Suppressor macrophage treated with lipopolysaccharide for 4 hours (primary cell): ENCODE measurements around the gene MTHFSD.
A peak's percentile ranks its signal among the peaks of the same experiment; 100 is the strongest.

Experiments used
- DNase-seq: peaks from one replicate; pipeline ENCODE4 v3.0.0-alpha.2; 2020

The MTHFSD gene

DNA sequence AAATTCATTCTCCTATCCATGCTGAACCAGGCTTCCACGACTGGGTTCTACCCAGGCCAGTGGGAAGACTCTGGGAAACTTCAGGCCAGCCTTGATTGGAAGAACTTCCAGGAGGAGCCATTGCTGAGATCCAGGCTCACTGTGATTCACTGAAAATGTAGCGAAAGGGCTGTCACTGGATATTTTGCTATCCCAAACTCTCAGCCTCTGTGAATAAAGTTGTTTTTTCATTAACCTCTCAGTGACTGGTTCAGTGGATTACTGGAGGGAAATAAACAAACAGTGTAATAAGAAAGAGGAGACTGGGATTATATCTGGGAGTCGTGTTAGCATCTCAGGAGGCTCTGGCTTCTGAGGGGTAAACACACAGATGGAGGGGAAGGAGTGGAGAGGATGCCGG lies 26.4 kb upstream of the MTHFSD start:
- no peak for DNase-seq

DNA sequence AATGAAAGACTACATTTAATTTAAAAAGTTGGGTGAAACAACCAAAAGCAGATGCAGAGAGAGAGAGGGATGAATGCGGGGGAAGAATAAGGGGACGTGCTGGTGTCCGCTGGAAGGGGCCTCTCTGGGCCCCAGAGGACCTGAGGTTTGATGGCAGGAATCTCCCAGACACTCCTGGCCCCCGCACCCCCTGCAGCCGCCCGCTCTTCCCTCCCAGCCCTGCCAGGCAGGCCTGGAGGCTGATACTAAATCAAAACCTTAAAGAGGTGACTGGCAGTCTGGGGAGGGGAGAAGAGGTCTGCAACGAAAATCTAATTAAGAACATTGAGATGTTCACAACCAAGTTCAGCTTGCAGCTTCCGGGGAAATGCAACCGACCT lies 25.7 kb upstream of the MTHFSD start:
- no peak for DNase-seq

DNA sequence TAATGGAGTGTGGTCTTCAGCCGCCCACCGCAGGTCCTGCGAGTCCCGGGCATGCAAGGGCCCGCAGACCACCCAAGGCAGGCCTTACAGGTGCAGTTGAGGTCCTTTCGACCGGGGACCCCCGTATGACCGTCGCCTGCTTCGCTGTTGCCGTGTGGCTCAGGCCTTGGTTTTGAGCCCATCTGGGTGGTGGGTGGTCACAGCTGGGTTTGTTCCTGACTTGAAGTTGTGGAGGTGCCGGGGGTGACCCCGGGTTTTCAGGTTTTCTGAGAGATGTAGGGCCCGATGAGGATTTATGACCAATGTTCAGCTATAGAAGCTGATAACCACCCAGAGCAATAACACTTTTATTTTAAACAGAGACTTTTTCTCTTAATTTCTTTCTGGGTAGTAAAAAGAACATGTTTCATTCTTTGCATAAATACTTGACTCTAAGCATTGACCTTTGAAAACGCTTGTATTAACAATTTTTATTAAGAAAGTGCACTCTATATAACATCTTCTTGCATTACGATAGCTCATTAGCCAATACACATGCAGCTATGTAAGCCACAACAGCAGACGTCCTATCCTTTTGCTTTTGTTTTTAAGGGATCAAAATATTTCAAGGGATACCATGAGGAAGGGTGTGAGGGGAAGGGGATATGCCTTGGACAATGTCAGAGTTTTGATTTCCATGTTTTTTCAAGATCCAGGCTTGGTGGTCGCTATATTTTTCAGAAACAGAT lies 25.2 kb upstream of the MTHFSD start:
- DNase-seq = no peak

DNA sequence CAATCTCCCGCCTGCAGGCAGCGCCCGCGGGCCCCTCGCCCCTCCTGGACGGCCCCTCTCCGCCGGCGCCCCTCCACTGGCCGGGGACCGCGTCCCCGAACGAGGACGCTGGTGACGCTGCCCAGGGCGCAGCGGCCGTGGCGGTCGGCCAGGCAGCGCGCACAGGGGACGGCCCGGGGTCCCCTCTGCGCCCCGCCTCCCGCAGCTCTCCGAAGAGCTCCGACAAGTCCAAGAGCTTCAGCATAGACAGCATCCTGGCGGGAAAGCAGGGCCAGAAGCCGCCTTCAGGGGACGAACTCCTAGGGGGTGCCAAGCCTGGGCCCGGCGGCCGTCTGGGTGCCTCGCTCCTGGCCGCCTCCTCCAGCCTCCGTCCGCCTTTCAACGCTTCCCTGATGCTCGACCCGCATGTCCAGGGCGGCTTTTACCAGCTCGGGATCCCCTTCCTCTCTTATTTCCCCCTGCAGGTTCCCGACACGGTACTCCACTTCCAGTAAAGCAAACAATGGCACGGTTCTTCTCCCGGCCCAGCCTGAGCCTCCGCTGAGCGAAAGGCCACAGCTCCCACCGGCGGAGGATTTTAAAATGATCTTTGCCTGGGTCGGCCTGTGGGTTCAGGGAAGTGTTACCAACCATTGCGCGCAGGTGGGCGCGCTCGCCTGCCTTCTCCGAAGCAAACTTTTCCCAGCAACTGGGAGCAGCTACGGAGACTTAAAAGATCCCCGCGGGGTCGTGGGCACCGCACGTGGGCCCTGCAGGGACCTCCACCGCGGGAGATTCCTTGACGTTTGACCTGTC lies 24.4 kb upstream of the MTHFSD start:
- no peak for DNase-seq

DNA sequence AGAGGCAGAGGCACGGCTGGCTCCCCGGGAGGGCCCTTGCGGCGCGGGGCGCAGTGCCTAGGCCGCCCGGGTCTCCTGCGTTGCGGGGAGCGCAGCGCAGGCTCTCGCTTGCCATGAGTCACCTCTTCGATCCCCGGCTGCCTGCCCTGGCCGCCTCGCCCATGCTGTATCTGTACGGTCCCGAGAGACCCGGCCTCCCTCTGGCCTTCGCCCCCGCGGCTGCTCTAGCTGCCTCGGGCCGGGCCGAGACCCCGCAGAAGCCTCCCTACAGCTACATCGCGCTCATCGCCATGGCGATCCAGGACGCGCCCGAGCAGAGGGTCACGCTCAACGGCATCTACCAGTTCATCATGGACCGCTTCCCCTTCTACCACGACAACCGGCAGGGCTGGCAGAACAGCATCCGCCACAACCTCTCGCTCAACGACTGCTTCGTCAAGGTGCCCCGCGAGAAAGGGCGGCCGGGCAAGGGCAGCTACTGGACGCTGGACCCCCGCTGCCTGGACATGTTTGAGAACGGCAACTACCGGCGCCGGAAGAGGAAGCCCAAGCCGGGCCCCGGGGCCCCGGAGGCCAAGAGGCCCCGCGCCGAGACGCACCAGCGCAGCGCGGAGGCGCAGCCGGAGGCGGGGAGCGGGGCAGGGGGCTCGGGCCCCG lies 23.7 kb upstream of the MTHFSD start:
- no peak for DNase-seq

DNA sequence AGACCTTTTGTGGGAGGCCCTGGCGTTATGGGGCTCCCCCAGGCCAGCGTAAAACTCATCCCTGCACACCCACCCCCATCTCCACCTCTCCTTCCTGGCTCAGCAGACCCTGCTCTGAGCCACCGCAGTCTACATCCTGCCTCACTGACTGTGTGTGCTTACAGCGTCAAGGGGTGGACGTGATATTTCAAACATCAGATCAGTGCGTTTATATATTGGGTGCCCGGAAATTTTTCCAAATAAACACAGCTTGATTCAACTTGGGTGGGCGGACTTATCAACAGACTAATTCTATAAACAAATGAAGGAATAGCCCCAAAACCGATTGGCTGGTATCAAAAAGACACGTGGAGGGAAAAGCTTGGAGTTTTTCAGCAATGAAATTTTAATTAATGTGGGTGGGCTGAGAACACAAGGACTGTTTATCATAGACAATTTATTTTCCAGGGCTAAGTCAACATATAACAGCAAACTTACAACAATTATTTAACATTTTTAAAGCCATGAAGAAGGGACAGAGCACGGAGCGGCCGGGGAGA lies 23.1 kb upstream of the MTHFSD start, which contains the start of gene FOXL1:
TSS of gene FOXL1 (plus strand) at position 489 of the 539 bp plus-strand sequence. CDS start 175 bp downstream, outside the sequence.
- no peak for DNase-seq

DNA sequence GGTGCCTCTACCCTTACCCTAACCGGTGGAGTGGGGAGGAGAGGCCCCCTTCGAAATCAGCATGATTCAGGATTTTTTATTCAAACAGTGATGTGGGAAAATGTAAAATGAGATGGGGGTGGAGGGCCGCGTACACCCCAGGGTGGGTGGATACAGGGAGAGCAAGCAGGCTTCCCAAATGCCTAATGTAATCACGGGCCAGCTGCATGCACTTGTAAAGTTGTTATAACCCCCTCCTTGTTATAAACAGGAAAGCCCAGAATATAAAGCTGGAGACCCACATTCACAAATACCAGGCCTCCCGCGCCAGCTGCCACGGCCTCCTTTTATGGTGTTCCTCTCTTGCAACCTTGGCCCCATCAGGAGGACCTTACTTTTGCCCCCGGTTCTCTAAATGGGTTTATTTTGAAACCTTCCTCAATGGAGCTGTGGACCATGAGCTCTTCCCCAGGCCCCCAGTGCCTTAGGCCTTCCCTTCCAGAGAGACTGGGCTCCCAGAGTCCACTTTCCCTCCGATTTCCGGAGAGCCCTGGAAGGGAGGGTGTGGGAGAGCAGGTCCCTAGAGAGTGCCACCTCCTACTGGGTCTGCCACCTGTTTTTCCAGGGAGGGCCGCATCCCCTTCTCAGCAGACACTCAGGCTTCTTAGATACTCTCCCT lies 22.4 kb upstream of the MTHFSD start:
- no peak for DNase-seq

DNA sequence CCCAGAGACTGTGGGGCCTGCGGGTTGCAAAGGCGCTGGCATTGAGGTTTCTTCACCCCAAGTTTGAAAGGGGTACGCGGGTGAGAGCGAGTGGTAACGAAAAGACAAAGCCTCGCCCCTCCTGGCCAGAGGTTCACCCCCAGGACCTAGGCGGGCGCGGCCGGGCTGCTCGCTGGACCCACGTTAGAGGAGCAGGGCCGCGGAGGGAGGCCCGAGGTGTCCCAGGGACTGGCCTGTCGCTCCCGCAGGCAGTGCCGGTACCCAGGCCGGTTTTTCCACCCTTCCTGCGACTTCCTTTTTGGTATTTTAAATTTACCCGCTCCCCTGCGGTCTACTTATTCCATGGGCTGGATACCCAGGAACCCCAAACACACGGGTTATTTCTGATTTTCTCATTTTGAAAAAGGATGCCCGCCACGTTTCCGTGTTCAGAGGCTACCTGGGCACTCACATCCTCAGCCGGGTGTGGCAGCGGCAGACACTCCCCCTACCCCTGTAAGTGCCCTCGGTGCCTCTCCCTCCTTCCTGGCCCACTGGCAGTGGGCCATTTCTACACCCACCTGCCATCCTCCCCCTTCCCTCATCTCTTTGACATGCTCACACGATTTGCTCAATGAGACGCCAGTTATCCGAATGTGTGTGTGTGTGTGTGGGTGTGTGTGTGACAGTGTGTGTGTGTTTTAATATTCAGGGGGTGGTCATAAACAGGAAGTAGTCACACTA lies 21.7 kb upstream of the MTHFSD start:
- no peak for DNase-seq

DNA sequence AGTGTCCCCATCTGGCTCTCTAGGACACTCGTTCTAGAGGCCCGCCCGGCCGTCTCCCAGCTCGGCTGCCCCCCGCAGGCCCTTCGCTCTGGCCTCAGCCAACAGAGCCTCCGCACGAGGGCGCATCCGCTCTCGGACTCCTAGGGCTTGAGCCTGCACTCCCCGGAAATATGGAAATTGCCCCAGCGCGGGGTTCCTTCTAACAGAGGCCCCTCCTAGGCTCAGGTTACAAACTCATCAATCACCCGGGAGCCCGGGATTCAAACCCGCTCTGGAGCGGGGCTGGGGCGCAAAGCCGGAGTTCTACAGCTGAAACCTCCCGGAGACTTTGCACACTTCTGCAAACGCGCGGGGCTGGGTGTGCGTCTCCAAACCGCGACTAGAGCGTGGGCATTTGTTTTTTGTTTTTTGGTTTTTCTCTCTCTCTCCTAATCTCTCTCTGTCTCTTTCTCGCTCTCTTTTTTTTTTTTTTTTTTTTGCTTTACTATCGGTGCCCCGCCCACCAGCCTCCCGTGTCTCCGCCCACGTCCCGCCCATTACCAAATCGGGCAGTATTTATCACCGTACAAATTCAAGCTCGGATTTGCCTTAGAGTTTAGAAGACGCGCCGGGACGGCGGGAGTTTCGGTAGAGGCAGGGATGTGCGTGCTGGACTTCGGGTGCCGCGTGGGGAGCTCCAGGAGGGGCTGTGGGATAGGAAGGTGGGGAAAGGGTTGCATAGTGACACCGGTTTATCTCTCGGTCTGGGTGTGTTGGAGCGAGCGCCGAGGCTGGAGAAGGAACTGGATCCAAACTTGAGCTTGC lies 20.9 kb upstream of the MTHFSD start:
- peak; percentile 51 for DNase-seq

DNA sequence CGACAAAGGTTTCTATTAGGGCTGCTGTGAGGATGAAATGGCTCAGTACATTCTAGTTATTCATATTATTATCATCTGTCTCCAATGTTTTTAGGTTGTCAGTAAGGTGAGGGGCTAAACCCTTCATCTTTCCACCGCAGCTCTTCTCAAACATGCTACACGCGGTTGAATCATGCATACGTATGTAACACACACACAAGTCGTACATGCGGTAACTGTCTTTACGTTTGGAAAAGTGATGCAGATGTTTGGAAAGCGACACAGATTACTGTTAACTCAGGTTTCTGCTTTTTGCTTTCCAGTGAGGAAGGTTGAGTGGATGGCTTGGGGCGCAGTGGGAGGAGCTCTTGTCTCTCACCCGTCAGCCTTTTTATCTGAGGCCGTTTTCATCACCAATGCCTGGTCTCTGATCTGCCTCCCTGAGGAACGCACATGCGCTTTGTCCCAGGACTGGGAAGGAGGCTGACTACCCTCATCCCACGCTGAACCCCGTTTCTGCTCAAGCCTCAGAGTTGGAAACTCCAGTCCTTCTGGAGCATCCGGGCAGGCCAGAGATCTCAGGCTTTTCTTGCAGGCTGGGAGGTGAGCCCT lies 20.2 kb upstream of the MTHFSD start:
- no peak for DNase-seq

DNA sequence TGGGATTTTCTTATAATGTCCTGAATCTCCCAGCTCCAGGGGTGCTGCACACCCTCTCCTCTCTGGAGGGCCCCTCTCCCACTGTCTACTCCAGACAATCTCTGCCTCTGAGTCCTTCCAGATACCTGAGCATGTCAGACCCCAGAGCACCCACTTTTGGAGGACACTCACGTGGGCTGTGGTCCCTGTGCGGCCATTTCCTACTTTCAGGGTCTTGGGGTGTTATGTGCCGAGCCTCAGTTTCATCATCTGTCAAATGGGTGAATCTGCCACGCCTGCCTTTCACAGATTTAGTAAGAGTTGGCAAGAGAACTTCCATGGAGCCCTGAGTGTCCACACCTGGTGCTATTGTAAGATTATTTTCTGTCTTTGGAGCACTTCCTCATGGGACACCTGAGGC lies 19.6 kb upstream of the MTHFSD start:
- DNase-seq = no peak

DNA sequence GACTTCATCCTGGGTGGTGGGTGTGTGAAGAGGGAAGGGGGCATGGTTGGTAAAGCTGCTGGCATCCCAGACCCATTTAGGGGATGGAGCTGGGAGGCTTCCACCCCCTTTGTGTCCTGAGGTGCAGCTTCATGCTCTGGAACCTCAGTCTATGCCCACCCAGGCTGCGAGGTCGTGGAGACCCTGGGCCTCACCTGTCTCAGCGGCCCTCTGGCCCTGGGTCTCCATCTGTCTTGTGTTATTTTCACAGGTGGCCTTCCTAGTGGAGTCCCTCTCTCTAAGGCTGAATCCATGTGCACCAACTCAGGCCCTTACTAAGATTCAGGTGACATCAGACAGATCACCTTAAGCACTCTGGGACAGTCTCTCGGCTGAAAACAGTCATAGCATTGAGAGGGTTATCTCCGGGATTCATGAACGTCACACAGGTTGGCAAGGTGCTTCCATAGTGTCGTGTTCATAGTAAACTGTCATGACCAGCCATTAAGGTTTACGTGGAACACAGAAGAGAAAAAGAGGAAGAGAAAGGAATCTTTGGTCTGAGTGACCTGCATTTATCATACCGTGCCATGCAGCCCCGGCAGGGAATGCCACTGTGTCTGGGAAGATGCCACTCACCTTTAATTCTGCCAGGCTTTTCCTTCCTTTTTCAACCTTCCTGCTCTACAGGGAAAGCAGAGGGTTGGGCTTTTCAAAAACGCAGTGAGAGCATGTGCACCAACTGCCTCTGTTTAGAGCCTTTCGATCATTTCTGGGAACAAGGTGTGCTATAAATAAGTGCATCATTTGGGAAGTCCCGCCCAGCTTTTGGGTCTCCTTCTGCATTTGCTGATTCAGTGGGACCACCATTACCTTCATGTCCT lies 18.8 kb upstream of the MTHFSD start:
- DNase-seq = no peak

DNA sequence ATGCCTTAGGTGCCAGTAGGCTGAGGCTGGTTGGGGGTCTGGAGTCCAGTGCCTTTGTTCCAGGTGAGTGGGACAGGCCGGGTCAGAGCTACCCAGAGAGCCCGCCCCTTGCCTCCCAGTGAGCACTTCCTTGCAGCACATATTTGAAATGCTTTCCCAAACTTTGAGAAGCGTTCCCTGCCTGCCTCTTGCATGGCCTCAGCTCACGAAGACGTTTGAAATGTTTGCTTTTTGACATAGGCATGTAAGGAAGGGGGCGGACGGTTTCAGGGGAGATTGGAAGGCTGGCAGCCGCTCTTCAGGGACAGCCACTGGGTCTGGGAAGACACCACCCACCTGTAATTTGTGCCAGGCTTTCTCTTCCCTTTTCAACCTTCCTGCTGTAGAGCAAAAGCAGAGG lies 18.2 kb upstream of the MTHFSD start:
- no peak for DNase-seq

DNA sequence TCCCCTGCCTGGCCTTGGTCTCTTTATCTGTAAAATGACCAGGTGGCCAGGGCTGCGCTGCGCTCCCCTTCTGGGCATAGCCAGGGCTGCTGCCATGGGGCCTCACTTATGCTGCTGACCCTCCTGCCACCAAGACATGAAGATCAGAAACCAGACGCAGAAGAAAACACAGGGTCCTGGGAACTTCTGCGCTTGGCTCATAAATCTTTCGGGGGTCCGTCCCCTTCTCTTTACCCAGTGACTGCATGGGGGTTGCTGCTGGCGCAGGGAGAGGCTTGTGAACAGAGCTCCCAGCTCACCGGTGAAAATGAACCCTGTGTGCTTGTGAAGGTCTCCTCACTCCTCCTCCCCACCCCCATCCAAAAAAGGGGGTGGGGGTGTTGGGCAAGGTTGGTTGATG lies 17.6 kb upstream of the MTHFSD start:
- DNase-seq = no peak

DNA sequence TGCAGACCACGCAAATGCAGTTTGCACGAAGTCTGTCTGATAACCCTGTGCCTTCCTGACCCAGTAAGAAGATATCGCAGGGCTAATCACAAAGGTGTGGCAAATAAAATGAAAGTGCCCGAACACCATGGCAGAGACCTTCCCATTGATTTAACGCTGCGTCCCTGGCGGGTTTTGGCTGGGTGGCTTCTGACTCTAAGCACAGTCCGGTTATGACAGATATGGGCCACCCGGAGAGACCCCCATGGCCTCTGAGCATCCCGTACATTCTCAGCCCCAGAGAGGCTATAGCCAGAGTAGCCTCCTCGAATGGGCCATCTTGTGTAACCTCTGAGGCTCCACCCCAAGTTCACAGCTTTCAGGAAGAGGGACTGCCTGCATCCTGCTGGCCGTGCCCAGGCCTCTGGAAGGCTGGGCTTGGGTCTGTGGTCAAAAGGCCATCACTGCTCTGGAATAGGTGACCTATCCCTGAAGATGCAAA lies 17.0 kb upstream of the MTHFSD start:
- DNase-seq = no peak

DNA sequence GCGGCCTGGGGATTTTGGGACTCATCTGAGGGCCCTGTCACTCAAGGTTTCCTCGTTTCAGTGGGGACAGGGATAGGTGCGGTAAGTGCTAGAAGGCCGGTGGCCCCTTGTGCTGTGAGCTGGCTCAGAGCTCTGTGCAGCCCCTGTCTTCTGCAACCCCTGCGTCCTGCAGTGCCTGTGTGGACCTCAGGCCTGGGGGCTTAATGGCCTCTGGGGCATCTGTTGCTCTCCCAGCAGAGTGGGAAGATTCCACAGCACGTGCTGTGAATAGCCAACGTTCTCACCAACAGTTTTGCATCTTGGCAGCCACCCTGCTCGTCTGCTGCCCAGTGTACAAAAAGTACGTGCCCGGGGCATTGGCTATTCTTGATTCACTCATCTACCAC lies 16.5 kb upstream of the MTHFSD start:
- DNase-seq = no peak

DNA sequence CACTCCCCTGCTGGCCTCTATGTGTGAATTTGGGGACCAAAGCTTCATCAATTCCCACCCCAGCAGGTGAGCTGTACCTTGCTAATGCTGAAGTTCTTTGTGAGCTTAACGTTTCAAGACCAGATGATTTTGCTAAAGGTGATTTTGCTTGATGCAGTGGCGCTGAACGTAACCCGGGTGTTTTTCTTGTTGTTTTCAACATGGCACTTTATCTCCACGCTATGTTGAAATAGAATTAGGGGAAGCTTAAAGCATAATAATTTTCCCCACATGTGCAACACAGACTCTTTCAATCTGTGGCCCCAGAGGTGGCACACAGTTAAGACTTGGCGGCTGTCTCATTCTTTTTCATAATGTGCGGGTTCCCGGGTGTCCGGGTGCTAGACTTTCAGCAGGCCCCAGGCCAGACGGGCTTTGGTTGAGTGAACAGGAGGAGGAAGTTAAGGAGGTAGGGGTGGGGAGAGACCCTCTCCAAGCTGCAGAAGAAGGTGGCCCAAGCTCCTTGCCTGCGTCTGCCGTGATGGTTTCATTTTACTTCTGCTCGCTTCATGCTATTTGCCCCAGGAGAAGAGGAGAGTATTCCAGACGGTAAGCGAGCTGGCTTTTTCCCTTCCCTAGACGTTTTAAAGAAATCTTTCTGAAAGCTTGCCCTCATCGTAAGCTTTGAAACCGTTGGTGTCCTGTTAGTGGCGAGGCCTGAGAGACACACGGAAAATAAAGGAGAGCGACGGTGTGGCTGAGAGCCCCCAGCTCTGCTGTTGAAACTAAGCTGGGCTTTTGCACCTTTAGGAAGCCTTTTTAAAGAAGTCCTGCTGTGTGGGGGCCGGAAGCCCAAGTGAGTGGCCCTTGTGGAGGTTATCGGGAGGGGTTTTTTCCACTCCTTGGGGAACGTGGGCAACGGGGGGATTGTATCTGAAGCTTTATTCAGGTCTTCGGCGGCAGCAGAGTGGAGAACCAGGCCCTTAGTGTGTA lies 15.8 kb upstream of the MTHFSD start:
- no peak for DNase-seq

DNA sequence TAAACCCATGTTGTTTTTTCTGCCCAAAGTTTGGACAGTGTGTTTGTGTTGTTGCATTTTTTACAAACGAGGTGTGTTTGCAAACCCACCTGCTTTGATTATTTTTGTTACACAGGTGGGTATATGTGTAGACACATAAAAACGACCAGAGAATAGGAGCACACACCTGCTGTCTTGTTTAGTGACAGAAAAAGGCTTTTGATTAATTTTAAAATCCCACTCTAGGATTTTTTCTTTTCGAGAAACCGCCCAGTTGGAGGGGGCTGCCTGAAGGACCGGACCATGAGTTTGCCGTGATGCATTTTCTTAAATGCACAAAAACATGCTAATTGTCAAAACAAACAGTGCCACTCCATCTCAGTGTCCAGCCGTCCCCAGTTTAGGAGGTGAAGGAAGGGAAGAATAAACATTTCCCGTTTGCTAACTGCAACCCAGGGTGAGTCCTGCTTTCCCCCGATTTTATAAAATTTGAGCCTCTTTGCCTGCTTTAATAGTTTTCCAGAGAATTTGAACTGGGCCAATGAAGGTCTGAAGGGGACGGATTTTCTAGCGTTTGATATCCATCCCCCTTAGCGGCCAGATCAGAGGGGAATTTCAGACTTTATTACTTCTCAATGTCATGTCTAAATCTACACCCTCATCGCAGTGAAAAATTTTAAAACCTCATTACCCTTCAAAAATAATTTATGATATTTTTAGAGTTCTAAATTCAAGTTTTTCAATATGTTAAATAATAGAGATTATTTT lies 14.8 kb upstream of the MTHFSD start:
- no peak for DNase-seq
